NCI-H146 (cell line): ENCODE data around the gene SCLY.
A peak's percentile ranks its signal among the peaks of the same experiment; 100 is the strongest.

Source experiments
- DNase-seq: peaks from one replicate; lab custom pipeline; 2025; lab: John Stamatoyannopoulos, UW

SCLY gene

DNA sequence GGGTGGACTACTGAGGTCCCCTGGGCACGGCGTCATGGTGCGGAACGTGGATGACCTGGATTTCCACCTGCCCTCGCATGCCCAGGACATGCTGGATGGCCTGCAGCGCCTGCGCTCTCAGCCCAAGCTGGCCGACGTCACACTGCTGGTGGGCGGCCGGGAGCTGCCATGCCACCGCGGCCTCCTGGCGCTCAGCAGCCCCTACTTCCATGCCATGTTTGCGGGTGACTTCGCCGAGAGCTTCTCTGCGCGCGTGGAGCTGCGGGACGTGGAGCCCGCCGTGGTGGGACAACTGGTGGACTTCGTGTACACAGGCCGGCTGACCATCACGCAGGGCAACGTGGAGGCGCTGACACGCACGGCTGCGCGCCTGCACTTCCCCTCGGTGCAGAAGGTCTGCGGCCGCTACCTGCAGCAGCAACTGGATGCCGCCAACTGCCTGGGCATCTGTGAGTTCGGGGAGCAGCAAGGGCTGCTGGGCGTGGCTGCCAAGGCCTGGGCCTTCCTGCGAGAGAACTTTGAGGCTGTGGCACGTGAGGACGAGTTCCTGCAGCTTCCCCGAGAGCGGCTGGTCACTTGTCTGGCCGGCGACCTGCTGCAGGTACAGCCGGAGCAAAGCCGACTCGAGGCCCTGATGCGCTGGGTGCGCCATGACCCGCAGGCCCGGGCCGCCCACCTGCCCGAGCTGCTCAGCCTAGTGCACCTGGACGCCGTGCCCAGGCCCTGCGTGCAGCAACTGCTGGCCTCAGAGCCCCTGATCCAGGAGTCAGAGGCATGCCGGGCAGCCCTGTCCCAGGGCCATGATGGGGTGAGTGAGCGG is 80.1 kb downstream of the SCLY start:
- DNase-seq, result no peak

GRCh38 chr2:238141541-238142318 is 80.9 kb downstream of the SCLY start:
- no peak for DNase-seq

DNA sequence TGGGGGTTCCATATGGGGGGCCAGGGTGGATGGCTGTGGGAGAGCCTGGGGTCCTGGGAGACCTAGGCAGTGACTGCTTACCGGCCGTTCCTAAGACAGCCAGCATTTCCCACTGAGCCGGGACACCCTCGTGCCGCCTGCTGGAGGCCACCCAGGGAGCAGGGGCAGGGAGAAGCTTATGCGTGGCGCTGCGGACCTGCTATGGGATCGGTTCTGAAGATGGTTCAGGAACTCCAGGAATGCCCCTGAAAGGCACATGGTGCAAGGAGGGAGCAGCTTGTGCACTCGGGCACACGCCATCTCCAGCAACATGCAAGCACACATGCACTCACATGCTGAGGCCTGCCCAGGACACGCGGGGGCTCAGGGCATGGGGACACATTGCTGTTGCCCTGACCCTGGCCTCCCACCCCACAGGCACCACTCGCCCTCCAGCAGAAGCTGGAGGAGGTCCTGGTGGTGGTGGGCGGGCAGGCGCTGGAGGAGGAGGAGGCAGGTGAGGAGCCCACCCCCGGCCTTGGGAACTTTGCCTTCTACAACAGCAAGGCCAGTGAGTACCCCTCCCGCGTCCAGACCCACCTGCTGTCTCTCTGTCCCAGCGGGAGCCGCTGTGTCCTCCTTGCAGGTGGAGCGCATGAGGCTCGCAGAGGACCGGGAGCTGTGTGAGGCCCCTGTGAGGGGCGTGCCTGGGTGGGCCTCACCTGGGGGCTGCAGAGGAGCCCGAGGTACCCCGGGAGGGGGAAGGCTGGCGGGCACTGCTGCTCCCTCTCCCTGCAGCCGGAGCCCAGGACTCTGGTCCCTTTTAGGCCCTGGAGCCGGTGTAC is 81.8 kb downstream of the SCLY start:
- DNase-seq, result no peak

GRCh38 chr2:238143239-238143951 is 82.6 kb downstream of the SCLY start:
- DNase-seq, result no peak

DNA sequence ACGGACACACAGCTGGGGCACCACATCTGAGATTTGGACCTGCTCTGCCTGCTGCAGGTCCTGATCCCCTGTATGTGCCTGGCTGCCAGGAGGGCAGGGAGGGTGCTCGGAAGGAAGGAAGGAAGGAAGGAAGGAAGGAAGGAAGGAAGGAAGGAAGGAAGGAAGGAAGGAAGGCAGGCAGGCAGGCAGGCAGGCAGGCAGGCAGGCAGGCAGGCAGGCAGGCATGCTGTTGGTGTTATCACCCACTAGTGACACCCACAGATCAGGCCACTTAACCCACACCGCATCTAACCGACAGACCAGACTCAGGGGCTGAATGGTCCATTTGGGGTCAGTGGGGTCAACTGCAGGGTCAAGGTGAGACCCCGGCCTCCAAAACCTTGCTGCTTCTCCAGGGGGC is 83.5 kb downstream of the SCLY start:
- DNase-seq, result no peak

- no peak for DNase-seq
Measured at GRCh38 chr2:238145046-238145445, 84.2 kb downstream of the SCLY start.

DNA sequence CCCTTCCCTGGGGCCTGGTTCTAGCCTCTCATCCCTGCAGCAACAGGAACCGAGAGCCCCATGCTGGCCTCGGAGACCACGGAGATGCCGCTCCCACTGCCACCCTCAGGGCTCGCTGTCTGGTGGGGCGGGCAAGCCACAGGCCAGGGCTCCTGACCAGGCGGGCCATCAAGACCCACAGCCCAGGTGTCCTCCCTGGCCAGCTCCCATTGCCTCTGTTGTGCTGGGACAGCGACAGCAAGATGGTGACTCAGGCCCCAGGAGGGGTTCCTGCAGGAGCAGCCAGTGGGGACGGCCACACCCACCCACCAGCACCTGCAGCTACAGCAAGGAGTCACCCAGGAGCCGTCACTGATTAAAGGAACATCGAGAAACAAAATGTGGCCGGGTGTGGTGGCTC is 85.0 kb downstream of the SCLY start:
- DNase-seq, result peak; percentile 15

- no peak for DNase-seq
Measured at GRCh38 chr2:238146884-238147544, 86.2 kb downstream of the SCLY start.

DNA sequence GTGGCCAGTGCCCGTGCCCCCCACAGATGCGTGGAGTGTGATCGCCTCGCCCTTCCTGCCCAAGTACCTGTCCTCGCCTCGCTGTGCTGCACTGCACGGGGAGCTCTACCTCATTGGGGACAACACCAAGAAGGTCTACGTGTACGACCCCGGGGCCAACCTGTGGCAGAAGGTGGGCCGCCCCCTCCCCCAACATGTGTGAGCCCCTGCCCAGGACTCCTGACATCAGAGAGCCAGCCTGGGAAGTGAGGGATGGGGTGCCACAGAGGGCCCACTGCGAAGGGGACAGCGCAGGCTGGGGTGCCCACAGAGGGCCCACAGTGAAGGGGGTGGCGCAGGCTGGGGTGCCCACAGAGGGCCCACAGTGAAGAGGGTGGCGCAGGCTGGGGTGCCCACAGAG is 88.2 kb downstream of the SCLY start:
- no peak for DNase-seq
